GM23338 (cell line): ENCODE measurements around the gene PDXK. TPM values are rescaled to one million over a fixed set of nuclear protein-coding genes. Genes with fewer than 3 reads are reported as not detected.

Source experiments
- ATAC-seq: fragments of 200-7000 bp; cut with Tn5 transposase; 3 replicates; pipeline ENCODE4 v1.9.1; 2020
- DNase-seq: peaks from one replicate; pipeline ENCODE4 v3.0.0-alpha.2; 2015; ENCODE audit warnings: low spot score
- H2AFZ ChIP-seq: fragments of 200-600 bp; sonication (generic); 2 replicates; pipeline ENCODE4 v1.8.0; 2016; ENCODE audit warnings: antibody characterized with exemption, mild to moderate bottlenecking, moderate library complexity
- H3F3A ChIP-seq: fragments of 200-600 bp; sonication (generic); replicated peaks from 2 replicates; pipeline ENCODE4 v1.8.0; 2017; ENCODE audit warnings: antibody characterized with exemption, mixed run types, low read depth
- H3K27ac ChIP-seq: fragments of 200-600 bp; sonication (generic); 2 replicates; pipeline ENCODE4 v1.6.1; 2016; ENCODE audit warnings: low read depth
- H3K27me3 ChIP-seq: fragments of 200-600 bp; sonication (generic); 2 replicates; pipeline ENCODE4 v1.8.0; 2016; ENCODE audit warnings: mild to moderate bottlenecking, mixed run types, moderate library complexity; ENCODE audit not compliant: insufficient read depth
- H3K36me3 ChIP-seq: fragments of 200-600 bp; sonication (generic); 2 replicates; pipeline ENCODE4 v1.8.0; 2016; ENCODE audit warnings: mild to moderate bottlenecking; ENCODE audit not compliant: insufficient read depth
- H3K4me1 ChIP-seq: fragments of 200-600 bp; sonication (generic); 2 replicates; pipeline ENCODE4 v1.8.0; 2016; ENCODE audit warnings: mild to moderate bottlenecking, moderate library complexity; ENCODE audit not compliant: insufficient read depth
- H3K4me2 ChIP-seq: fragments of 200-600 bp; sonication (generic); 2 replicates; pipeline ENCODE4 v1.7.1; 2017; ENCODE audit warnings: mixed run types
- H3K4me3 ChIP-seq: fragments of 200-600 bp; sonication (generic); 2 replicates; pipeline ENCODE4 v1.6.1; 2016; ENCODE audit warnings: mixed run types
- H3K79me2 ChIP-seq: fragments of 200-600 bp; sonication (generic); replicated peaks from 2 replicates; pipeline ENCODE4 v1.8.0; 2017; ENCODE audit warnings: mild to moderate bottlenecking; ENCODE audit not compliant: insufficient read depth
- H3K9me2 ChIP-seq: fragments of 200-600 bp; sonication (generic); 2 replicates; pipeline ENCODE4 v1.8.0; 2017; ENCODE audit not compliant: insufficient read depth
- H4K20me1 ChIP-seq: fragments of 200-600 bp; sonication (generic); replicated peaks from 2 replicates; pipeline ENCODE4 v1.8.0; 2017; ENCODE audit warnings: mild to moderate bottlenecking; ENCODE audit not compliant: insufficient read depth
- H3K27ac Mint-ChIP-seq: 2 replicates; pipeline ENCODE4 v1.8.0; 2020; ENCODE audit warnings: inconsistent platforms, mild to moderate bottlenecking, moderate library complexity, mixed read lengths
- H3K27me3 Mint-ChIP-seq: 3 replicates; pipeline ENCODE4 v1.8.0; 2022; ENCODE audit warnings: low read depth, mild to moderate bottlenecking, moderate library complexity, mixed read lengths, inconsistent platforms; ENCODE audit not compliant: insufficient read depth, poor library complexity
- H3K36me3 Mint-ChIP-seq: 3 replicates; pipeline ENCODE4 v1.8.0; 2021; ENCODE audit warnings: low read depth, mild to moderate bottlenecking, inconsistent platforms, moderate library complexity, mixed read lengths
- H3K4me1 Mint-ChIP-seq: 3 replicates; pipeline ENCODE4 v1.8.0; 2020; ENCODE audit warnings: mild to moderate bottlenecking, inconsistent platforms, mixed read lengths
- H3K4me3 Mint-ChIP-seq: 3 replicates; pipeline ENCODE4 v1.8.0; 2021; ENCODE audit warnings: moderate library complexity, mild to moderate bottlenecking, inconsistent platforms, mixed read lengths
- H3K9me3 Mint-ChIP-seq: 3 replicates; pipeline ENCODE4 v1.8.0; 2020; ENCODE audit warnings: moderate library complexity, mild to moderate bottlenecking, inconsistent platforms, mixed read lengths
- CTCF ChIP-seq, 2 experiments: fragments of 200-600 bp in 1 of 2; sonication (generic) in 1 of 2; conservative IDR thresholded peaks; 2 replicates each; pipeline versions ENCODE4 v1.5.1 to v1.6.1; 2016 to 2017; ENCODE audit warnings: antibody characterized with exemption in 2 of 2, low read depth in 2 of 2, mild to moderate bottlenecking in 2 of 2, moderate library complexity in 1 of 2
- NANOG ChIP-seq: IDR thresholded peaks from 2 replicates; pipeline ENCODE4 v1.6.1; 2016; ENCODE audit warnings: antibody characterized with exemption, borderline replicate concordance
- POLR2AphosphoS5 ChIP-seq: IDR thresholded peaks from 2 replicates; pipeline ENCODE4 v1.6.1; 2016; ENCODE audit warnings: antibody characterized with exemption, low read depth
- REST ChIP-seq: IDR thresholded peaks from one replicate; pipeline ENCODE4 v1.6.1; 2018; ENCODE audit warnings: antibody characterized with exemption; ENCODE audit not compliant: unreplicated experiment
- STAT1 ChIP-seq: IDR thresholded peaks from one replicate; pipeline ENCODE4 v1.6.1; 2016; ENCODE audit warnings: antibody characterized with exemption; ENCODE audit not compliant: unreplicated experiment
- ZNF331 ChIP-seq: fragments of 250-450 bp; sonication (Bioruptor Pico); IDR thresholded peaks from 2 replicates; pipeline ENCODE4 v1.5.0; 2020; ENCODE audit warnings: low read depth, mild to moderate bottlenecking, moderate library complexity
- ZNF462 ChIP-seq: fragments of 250-450 bp; sonication (Bioruptor Pico); IDR thresholded peaks from 2 replicates; pipeline ENCODE4 v1.5.0; 2020; ENCODE audit warnings: mild to moderate bottlenecking, moderate library complexity
- polyA plus RNA-seq: library from polyadenylated mRNA; unstranded; fragments of >200 nt; fragmentation: Nextera tagmentation; extraction: Ambion mirVana; gene quantifications from 2 replicates; pipeline ENCODE4 v1.2.1, GENCODE V29; 2016
- total RNA-seq: library from RNA; depleted of rRNA; stranded (reverse); fragments of >200 nt; shearing (Covaris generic); gene quantifications from 2 replicates; pipeline ENCODE4 v1.2.3, GENCODE V29; 2014

PDXK gene
- total and polyA plus RNA-seq, 2 experiments from 2014 or later = 53.2 to 66.3 TPM

DNA sequence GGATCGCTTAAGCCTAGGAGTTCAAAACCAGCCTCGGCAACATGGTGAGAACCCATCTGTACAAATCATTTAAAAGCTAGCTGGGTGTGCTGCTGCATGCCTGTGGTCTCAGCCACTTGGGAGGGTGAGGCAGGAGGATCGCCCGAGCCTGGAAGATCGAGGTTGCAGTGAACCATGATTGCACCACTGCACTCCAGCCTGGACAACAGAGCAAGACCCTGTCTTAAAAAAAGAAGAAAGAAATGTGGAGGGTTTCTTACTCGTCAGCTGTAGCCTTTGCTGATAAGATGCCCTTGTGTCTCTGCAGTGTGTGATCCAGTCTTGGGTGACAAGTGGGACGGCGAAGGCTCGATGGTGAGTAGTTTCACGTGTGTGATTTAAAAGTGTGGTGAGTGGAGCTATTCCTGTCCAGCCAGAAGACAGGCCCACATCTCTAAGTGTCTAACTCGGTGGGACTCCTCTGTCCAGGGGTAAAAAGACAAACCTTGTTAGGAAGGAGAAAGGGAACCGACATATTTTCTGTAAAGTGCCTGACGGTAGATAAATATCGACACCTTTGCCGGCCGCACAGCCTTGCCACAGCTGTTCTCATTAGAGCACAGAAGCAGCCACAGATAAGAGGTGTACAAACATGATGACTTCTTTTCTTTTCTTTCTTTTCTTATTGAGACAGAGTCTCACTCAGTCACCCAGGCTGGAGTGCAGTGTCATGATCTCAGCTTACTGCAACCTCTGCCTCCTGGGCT, 27.0 kb downstream of the PDXK start (continued):
- no peak for TF ChIP-seq ZNF462 (CRISPR knock-in tag)
- no peak for TF ChIP-seq CTCF (conservative IDR thresholded peaks at IDR 0.05; ENCODE audit: low read depth in 2 of 2)
- TF ChIP-seq ZNF331 (CRISPR knock-in tag) = no peak
- no peak for TF ChIP-seq POLR2AphosphoS5

DNA sequence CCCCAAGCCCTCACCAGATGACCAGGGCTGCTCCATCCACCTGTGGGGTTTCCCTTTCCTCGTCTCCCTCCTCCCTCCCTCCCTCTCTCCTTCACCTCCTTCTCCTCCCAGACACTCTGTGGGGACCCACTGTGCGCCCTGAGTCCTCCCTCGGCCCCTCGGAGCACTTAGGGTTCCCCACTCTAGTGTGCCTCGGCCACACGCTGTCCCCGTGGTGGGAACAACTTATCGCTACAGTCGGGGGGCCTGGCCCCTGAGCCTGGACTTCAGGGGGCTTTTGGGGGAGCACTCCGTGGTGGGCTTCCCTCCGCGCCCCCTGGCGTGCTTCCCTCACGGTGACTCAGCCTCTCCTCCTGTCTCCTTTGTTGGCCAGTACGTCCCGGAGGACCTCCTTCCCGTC, 29.7 kb downstream of the PDXK start:
- ATAC-seq = no peak
- no peak overlapping the region for H3K27ac Mint-ChIP-seq
- DNase-seq = no peak
- Histone ChIP-seq H3K4me3 (no peak overlapping the region), H3K79me2 (no peaks in the 10 kb centered on the region), H3K36me3 (no peaks in the 10 kb centered on the region), H2AFZ (no peak overlapping the region), H3K27me3 (no peaks in the 10 kb centered on the region), H3K4me2 (no peak overlapping the region), H3K9me2 (no peaks in the 10 kb centered on the region), H3K27ac (no peak overlapping the region), H3F3A (no peaks in the 10 kb centered on the region), H4K20me1 (peaks cover 4% of the 10 kb centered on the region; the same call in 1 of the 2 replicates), H3K4me1 (no peaks in the 10 kb centered on the region)
- H3K36me3 Mint-ChIP-seq = peaks cover 42% of the 10 kb centered on the region
- no peak overlapping the region for H3K4me3 Mint-ChIP-seq
- H3K27me3 Mint-ChIP-seq = peaks cover 9% of the 10 kb centered on the region
- H3K4me1 Mint-ChIP-seq = no peaks in the 10 kb centered on the region
- TF ChIP-seq REST = no peak
- no peak for TF ChIP-seq NANOG
- no peak for TF ChIP-seq STAT1
- no peaks in the 10 kb centered on the region for H3K9me3 Mint-ChIP-seq
